NCI-H524 treated with DMSO at 0.1 percent for 48 hours (cell line): ENCODE results near the gene LINC00237.
A peak's percentile ranks its signal among the peaks of the same experiment; 100 is the strongest.

ENCODE experiments used
- DNase-seq: peaks from one replicate; lab custom pipeline; 2025; lab: John Stamatoyannopoulos, UW

The LINC00237 gene

DNA sequence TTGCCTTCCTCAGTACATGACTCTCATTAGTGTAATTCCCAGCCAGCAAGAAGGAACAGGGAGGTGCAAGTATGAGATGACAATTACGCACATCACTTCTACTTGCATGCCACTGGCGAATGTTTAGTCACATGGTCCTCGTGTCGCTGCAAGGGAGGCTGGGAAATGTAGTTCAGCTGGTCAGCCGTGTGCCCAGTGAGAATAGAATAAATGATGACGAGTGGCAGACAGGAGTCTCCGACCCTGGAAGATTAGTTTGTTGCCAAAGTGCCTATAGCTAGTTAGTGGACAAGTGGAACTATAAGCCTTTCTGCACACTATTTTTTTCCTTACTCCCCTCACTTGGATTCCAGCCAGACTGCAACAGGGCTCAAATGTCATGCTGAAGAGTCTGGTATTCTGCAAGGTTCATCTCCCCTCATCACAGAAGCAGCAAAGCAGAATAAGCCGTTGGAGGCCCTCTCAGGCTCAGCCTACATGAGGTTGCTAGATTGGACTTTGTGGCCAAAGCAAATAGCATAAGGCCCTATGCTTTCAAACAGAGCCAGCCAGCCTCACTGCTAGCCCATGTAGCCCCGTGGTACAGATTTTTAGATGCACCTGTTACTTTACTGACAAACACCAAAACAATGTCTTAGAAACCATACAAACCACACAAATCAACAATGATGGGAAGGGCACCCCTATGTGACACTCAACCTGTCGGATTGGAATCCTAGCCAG is 9.7 kb downstream of the LINC00237 start:
- DNase-seq = peak; percentile 49

GRCh38 chr20:21092806-21093205 is 13.4 kb downstream of the LINC00237 start:
- no peak for DNase-seq

GRCh38 chr20:21090721-21091120 is 15.4 kb downstream of the LINC00237 start:
- DNase-seq = no peak

DNA sequence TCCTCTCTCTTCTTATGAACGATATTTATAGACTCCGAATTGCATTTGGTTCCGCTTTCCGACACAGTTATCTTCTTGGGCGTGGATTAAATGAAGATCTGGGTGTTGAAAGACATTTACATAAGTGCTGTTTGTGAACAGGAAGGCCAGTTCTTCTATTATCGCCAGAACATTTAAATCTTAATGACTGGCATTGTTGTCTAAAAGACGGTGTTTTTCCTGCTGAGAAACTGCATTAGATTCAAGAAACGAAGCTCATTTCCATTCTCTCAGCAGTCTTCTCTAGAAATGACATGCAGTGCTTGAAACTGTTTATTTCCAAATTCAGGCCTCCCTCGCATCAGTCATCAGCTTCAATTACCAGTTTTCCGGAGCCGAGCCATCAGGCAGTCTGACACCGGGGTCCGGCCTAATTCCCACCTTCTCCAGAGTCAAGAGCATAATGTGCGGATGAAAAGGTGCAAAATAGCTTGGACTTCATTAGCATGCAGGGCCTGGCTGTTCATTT is 16.0 kb downstream of the LINC00237 start:
- no peak for DNase-seq

DNA sequence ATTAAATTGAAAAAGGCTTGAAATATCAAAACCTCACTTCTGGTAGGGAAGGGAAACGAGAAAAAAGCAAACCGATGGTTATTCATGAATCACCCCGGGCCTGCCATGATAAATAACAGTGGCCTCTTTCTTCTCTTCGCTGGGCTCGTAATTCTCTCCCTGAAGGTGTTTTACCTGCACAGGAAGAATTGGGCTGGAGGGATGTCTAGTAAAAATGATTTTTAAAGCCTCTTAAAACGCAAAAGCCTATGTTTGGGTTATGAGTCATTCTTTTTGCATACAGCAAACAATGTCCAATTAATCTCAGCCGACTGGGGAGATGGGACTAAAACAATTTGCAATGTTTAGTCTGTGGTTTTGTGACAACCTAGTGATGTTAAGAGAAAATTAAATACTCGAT is 16.8 kb downstream of the LINC00237 start:
- DNase-seq = no peak

GRCh38 chr20:21087862-21088540 is 18.2 kb downstream of the LINC00237 start:
- no peak for DNase-seq

- DNase-seq = no peak
These were observed 22.3 kb downstream of the LINC00237 start for GRCh38 chr20:21083825-21084325.

DNA sequence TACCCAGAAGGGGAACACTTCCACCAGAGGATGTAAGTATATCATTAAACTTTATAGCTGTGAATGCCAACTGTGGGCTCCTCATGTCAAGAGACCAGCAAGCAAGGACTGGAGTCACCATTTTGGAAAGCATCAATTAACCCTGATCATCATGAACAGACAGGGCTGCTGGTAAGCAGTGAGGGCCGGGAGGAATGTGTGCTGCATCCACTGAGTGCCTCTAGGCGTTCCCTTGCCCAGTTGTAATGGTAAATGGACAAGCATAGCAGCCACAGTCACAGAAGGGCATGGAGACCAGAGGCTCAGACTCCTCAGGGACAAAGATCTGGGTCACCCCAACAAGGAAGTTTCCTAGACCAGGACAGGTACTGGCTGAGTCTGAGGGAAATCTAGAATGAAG is 23.6 kb downstream of the LINC00237 start:
- DNase-seq = no peak

DNA sequence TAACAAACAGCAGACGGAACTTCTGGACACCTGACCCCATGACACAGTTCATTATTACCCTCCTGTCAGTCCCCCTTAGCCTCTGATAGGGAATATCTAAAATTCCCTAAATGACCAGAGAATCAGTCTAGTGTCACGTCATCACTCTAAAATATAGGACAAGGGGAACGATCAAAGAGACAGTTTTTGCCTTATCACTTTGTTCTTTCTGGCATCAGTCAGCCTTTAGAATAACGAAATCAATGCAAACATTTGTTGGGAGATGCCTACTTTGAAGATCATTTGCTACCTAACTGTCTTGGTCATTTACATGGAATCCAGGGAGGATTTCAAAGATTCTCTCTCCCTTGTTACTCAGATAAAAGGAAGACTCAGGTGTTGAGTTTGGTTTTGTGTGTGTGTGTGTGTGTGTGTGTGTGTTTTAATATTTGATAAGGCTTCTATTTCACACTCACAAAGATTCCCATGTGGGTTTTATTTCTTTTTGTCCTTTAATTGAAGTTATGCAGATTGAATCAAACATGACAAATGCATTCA is 28.3 kb downstream of the LINC00237 start:
- no peak for DNase-seq

GRCh38 chr20:21076073-21076472 is 30.1 kb downstream of the LINC00237 start:
- DNase-seq = no peak

DNA sequence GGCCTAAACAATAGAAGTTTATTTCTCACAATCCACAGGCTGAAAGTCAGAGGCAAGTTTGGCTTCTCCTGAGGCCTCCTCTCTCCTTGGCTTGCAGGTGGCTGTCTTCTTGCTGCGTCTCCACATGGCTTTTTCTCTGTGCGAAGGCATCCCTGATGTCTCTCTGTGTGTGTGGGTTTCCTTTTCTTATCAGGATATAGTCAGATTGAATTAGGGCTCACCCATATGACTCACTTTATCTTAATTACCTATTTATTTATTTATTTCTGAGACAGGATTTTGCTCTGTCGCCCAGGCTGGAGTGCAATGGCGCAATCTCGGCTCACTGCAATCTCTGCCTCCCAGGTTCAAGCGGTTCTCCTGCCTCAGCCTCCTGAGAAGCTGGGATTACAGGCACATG is 30.7 kb downstream of the LINC00237 start:
- DNase-seq = no peak

GRCh38 chr20:21074605-21075336 is 31.4 kb downstream of the LINC00237 start:
- no peak for DNase-seq

DNA sequence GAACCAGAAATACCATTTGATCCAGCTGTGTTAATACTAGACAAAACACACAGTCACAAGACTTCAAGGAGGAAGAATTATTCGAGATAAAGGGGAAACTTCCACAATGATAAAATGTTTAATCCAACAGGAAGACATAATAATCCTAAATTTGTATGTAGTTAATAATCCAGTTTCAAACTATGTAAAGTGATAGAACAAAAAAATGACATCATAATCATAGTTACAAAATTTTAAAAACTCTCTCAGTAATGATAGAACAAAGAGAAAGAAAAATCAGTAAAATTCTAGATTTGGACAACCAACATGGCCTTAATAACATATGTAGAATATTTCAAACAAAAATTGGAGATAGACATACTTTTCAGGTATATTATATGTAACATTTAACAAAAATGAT is 38.9 kb downstream of the LINC00237 start:
- no peak for DNase-seq

DNA sequence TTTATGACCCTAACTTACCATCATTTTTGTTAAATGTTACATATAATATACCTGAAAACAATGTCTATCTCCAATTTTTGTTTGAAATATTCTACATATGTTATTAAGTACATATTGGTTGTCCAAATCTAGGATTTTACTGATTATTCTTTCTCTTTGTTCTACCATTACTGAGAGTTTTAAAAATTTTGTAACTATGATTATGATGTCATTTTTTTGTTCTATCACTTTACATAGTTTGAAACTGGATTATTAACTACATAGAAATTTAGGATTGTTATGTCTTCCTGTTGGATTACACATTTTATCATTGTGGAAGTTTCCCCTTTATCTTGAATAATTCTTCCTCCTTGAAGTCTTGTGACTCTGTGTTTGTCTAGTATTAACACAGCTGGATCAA is 41.2 kb downstream of the LINC00237 start:
- no peak for DNase-seq

DNA sequence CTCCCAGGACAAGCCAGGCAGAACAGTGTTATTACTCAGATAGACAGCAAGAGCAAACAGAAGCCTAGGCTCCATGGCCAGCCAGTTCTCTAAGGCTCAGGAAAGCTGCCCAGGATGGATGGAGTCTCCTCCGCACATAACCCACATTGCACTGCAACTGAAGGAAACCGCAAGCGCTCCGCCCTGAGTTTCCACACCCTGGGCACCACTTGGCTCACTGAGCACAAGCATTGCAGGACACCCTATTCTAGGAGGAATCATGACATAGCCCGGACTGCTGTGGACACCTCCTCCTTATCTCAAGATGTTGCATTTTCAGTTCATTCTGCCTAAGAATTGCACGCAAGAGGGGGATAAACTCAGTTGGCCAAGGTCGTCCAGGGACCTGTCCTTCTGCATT is 42.9 kb downstream of the LINC00237 start:
- no peak for DNase-seq

DNA sequence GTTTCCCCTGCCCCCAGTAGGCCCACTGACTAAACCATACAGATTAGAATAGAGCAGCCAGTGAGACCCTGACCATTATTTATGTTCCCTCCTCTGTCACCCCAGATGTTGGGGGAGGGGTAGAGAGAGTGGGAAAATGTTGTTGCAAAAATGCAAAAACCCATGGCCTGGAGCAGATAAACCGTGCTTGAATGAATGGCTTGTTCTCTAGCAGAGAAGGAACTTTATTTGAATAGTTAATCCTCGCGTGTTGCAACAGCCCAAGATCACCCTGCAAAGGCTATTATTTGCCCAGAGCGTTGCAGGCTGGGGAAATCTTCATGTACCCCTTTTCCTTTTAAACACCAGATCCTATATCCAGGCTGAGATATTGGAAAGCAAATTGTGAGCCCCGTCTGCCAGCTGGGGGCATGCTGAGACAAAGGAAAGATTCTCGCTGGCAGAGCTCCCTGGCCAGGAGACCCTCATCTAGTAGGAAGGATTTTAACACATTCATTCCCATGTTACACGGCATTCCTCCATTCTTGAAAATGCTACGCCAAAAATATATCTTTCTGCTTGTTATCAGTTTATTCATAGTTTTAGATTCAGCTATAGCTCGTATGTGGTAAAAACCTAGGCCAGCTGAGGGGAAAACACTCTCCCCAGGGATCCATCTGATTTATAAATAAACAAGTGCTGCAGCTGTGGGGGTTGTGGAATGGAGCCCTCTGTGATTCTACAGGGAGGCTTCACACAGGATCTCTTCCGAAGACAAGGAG is 53.0 kb downstream of the LINC00237 start:
- DNase-seq = no peak

DNA sequence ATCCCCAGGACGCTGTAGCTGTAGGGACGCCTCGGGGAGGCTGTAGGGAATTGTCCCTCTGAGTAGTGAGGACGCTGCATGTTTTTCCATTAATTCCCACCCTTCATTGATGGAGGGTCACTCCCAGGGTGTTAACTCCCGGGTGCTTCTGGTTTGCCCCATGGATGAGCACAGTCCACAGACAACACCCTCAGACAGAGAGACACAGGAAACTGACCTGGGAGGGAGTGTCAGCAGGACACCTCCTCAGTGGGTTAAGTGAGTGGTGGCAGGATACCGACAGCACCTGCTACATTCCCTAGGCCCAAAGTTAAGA is 53.5 kb downstream of the LINC00237 start:
- no peak for DNase-seq

DNA sequence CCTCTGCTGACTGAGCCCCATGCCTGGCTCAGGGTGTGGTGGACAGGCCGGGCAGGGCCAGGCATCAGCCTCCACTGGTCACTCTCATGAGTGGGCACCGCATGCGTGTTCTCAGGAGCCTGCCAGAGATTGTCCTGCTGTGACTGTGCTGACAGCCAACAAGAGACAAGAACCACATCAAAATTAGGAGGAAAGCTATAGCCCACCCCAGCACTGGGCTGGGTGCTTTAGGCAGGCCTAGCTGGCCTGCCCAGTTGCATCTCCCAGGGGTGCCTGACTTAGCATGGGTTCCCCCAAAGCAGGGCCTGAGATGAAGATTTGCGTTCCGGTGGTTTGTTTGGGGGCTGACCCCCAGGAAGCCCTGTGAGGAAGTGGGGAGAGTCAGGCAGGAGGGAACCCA is 53.9 kb downstream of the LINC00237 start:
- DNase-seq = no peak

- DNase-seq = no peak
These were observed 55.4 kb downstream of the LINC00237 start for GRCh38 chr20:21050710-21051109.

DNA sequence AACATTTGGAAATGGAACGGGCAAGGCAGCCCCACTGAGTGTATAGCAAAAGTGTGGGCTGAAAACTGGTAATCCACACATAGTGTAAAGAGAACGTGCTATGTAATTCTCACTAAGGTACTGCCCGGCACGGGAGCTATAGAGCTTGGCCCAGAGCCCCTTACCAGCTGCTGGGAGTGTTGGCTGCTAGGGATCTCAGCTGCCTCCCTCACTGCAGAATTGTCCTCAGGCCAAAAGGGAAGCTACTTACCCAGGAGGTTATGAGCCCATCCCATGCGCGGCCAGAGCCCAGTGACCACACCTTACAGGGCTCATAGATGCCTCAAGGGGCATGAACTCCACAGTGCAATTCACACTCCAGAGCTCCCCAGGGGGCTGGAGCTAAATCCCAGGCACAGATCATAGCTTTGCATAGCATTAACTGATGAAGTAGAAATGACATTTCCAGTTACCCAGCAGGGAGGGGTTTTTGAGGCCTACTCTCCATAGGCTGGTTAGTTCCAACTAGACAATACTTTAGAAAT is 56.8 kb downstream of the LINC00237 start:
- no peak for DNase-seq

DNA sequence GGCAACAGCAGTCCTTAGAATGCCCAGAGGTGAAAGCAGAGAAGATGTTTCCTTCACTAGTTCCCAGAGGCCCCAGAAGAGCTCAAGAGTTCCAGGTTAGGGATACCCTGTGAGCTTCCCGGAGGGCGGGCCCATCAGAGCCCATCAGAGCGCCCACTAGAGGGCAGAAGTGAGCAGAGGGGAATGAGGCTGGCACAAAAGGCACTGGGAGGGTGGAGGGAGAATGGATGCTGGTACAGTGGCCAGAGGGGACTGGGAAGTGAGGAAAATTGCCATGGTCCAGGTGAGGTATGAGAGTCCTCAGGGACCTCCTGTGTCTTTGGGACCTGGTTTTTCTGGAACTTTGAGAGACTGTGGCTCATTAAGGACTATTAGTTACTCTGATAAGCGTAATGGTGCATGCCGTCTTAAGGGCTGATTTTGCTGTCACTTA is 57.3 kb downstream of the LINC00237 start:
- DNase-seq = no peak

- DNase-seq = no peak
These were observed 58.2 kb downstream of the LINC00237 start for GRCh38 chr20:21047981-21048380.
